Activated B cell treated with CpG ODN at 0.5 μM for 24 hours (primary cell): ENCODE data around the gene ZFP1. TPM values are rescaled to one million over a fixed set of nuclear protein-coding genes. Genes with fewer than 3 reads are reported as not detected.

ENCODE experiments used
- ATAC-seq: fragments of 200-7000 bp; cut with Tn5 transposase; one replicate; pipeline ENCODE4 v1.10.0; 2021; ENCODE audit warnings: low read depth, mild to moderate bottlenecking, moderate library complexity
- CTCF ChIA-PET: fragments of 350-600 bp; sonication (Branson Sonifier 250); formaldehyde crosslinking; loops from one replicate; lab custom pipeline; 2021; ENCODE audit warnings: antibody characterized with exemption; lab: Charles Lee
- POLR2A ChIA-PET: fragments of 350-600 bp; sonication (Branson Sonifier 250); formaldehyde crosslinking; loops from one replicate; lab custom pipeline; 2021; ENCODE audit warnings: antibody characterized with exemption; lab: Charles Lee
- DNase-seq: peaks from one replicate; pipeline ENCODE4 v3.0.0; 2022
- H3K27ac Mint-ChIP-seq: one replicate; pipeline ENCODE4 v1.8.0; 2020; ENCODE audit warnings: mixed read lengths
- H3K27me3 Mint-ChIP-seq: one replicate; pipeline ENCODE4 v1.8.0; 2021; ENCODE audit warnings: mixed read lengths
- H3K36me3 Mint-ChIP-seq: one replicate; pipeline ENCODE4 v1.8.0; 2021; ENCODE audit warnings: low read depth, mixed read lengths
- H3K4me1 Mint-ChIP-seq: one replicate; pipeline ENCODE4 v1.8.0; 2021; ENCODE audit warnings: mixed read lengths
- H3K4me3 Mint-ChIP-seq: one replicate; pipeline ENCODE4 v1.8.0; 2020; ENCODE audit warnings: mild to moderate bottlenecking, mixed read lengths
- H3K9me3 Mint-ChIP-seq: one replicate; pipeline ENCODE4 v1.8.0; 2020; ENCODE audit warnings: mixed read lengths
- intact Hi-C: fragments of 100-400 bp; cut with micrococcal nuclease; formaldehyde crosslinking; loops from one replicate; pipeline ENCODE4 v1.15.1; 2024
- total RNA-seq: library from RNA; stranded (reverse); gene quantifications from 2 replicates; pipeline ENCODE4 v1.2.3, GENCODE V29; 2022
- TF ChIP-seq, protein P1 (sequence below): fragments of 200-600 bp; IDR thresholded peaks from one replicate; pipeline ENCODE4 v1.8.0; 2022; ENCODE audit warnings: antibody characterized with exemption, mild to moderate bottlenecking

The ZFP1 gene
- total RNA-seq, 1 donor from 2014 or later = 15.4 TPM

DNA sequence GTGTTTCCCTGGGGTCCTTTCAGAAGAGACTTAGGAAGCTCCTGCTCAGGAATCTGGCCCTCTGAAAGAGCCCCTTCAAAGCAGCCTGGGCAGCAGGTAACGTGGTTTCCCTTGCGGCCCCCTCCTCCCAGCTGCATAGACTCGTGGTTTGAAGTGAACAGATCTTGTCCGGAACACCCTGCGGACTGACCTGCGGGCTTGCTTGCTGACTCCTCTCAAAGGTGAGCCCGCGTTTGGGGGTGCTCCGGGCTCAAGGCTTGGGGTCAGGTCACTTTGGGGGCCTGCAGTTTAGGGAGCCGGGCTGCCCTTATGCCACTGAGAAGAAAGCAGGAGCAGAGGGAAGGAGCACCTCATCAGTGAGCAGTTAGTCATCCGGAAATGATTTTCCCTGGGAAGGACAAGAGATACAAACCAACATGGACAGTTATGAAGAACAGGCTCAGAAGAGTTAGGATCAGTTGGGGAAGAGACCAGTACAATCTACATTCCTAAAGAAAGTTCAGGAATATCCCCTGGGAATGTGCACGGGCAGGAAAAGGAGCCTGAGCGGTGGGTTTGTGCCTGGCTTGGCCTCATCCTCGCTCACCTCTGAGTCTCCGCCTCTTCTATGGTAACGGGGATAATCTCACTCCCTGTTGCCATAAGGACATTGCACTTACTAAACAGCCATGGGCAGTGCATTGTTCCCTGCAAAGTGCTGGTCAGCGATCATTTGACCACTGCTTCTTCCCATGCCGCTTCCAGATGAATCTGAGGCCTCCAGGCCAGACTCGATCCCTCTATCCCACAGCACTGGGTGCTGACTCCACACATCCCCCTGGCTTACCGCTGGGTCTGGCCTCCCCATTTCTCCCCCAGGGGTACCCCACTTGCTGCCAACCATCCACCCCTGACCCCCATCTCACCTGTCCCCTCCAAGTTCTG is 41.7 kb upstream of the ZFP1 start:
- Mint-ChIP-seq H3K36me3 (no peaks in the 10 kb centered on the region), H3K4me1 (peaks cover 45% of the 10 kb centered on the region), H3K27ac (no peak overlapping the region), H3K27me3 (peaks cover 61% of the 10 kb centered on the region), H3K9me3 (peaks cover 2% of the 10 kb centered on the region), H3K4me3 (no peak overlapping the region)
- POLR2A ChIA-PET = interaction anchor here (0.6 kb wide), 1 partner anchor 53 kb away, joined by 6 read pairs; no protein-coding TSS in a partner anchor
- no peak for DNase-seq
- intact Hi-C loops = no loop called here
- TF ChIP-seq, protein P1, sequence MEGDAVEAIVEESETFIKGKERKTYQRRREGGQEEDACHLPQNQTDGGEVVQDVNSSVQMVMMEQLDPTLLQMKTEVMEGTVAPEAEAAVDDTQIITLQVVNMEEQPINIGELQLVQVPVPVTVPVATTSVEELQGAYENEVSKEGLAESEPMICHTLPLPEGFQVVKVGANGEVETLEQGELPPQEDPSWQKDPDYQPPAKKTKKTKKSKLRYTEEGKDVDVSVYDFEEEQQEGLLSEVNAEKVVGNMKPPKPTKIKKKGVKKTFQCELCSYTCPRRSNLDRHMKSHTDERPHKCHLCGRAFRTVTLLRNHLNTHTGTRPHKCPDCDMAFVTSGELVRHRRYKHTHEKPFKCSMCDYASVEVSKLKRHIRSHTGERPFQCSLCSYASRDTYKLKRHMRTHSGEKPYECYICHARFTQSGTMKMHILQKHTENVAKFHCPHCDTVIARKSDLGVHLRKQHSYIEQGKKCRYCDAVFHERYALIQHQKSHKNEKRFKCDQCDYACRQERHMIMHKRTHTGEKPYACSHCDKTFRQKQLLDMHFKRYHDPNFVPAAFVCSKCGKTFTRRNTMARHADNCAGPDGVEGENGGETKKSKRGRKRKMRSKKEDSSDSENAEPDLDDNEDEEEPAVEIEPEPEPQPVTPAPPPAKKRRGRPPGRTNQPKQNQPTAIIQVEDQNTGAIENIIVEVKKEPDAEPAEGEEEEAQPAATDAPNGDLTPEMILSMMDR = no peak
- ATAC-seq = no peak
- CTCF ChIA-PET = no interaction called here

GRCh38 chr16:75107505-75107904 is 40.8 kb upstream of the ZFP1 start:
- Mint-ChIP-seq H3K4me1 (peaks cover 47% of the 10 kb centered on the region), H3K27me3 (peaks cover 65% of the 10 kb centered on the region), H3K36me3 (no peaks in the 10 kb centered on the region), H3K9me3 (peaks cover 2% of the 10 kb centered on the region), H3K27ac (no peak overlapping the region), H3K4me3 (no peak overlapping the region)
- ChIA-PET POLR2A (interaction anchor here (0.6 kb wide), 1 partner anchor 35 kb away, joined by 4 read pairs; no protein-coding TSS in a partner anchor), CTCF (interaction anchor here (4.9 kb wide), 1 partner anchor 109 kb away, joined by 81 read pairs; the partner anchor contains the start of gene ZNRF1)
- ATAC-seq (no peak), DNase-seq (no peak)
- TF ChIP-seq, protein P1 = no peak
- intact Hi-C loops = no loop called here

DNA sequence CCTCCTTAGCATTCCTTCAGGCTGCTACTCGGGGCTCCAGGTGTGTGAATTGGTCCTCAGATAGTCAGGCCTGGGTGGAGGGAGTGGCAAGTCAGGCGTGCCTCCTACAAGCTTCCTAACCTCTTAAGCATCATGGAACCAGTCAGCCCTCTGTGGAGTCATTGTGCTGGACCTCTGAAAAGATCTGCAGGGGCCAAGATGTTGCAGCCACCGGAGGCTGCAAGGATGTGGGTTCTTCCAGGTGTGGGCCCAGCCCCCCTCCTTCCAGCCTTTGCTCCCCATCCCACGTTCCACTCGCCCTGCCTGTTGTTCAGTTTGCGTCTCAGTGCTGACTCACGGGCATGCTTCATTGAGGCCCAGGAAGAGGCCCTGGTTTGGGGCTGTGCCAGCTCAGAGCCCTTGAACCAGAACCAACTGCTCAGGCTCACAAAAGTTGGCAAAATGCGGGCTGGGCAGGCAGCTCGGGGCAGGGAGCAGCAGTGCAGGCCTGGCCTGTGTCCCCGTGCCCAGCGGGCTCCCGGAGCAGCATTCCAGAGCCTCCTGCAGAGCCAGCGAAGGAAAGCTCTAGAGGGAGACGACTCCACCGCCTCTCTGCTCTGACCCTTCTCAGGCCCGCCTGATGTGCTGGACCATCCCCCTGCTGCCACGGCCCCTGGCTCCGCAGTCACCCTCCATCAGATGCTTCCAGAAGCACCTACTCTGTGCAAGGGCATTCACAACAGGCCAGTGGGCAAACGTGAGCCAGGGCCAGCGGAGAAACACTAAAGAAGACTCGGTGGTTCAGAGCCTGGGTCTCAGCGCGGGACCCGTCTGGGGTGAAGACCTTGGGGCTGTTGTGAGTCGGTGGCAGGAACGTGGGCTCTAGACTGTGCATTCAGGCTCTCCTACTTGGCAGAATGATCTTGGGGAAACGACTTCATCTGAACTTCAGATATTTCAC is 39.3 kb upstream of the ZFP1 start:
- DNase-seq = peak; percentile 41
- CTCF ChIA-PET = interaction anchor here (0.9 to 4.9 kb wide), 4 partner anchors 9 to 124 kb away, joined by 3 to 81 read pairs (median 4); partner anchors contain the start of genes WDR59 and ZNRF1

DNA sequence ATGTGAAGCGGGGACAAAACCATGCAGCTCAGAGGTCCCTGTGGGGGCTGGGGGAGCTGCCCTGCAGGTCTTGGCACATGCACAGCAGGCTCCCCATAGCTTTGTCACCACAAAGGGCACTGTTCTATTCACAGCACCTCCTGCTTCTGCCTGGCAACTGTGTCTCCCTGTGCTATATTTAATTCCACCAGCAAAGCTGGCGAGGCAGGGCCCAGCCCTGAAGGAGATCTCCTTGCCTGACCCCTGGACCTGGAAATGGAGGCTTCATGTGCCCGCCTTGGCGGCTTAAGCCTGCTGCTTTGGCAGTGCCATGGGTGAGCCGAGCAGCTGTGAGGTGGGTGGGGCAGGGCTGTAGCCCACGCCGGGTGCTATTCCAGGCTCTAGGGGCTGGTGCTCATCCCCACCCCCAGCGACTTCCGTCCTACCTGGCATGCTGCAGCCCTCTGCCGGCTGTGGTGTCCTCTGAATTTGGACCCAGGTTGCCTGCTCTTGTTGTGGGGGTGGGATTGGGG is 38.5 kb upstream of the ZFP1 start:
- peaks cover 47% of the 10 kb centered on the region for H3K4me1 Mint-ChIP-seq
- CTCF ChIA-PET = interaction anchor here (0.8 to 4.9 kb wide), 6 partner anchors 10 to 125 kb away, joined by 3 to 81 read pairs (median 4); partner anchors contain the start of genes WDR59 and ZNRF1
- no peak for ATAC-seq
- peaks cover 58% of the 10 kb centered on the region for H3K27me3 Mint-ChIP-seq
- DNase-seq = no peak
- intact Hi-C loops = loop anchor here (1.0 to 5.0 kb wide), 3 partner anchors 39 to 227 kb away; partner anchors contain the start of gene ZFP1
- no peak overlapping the region for H3K4me3 Mint-ChIP-seq
- no peak overlapping the region for H3K27ac Mint-ChIP-seq
- POLR2A ChIA-PET = interaction anchor here (0.6 to 4.2 kb wide), 5 partner anchors 35 to 528 kb away, joined by 4 to 25 read pairs (median 7); partner anchors contain the start of genes WDR59 and ZNRF1
- no peaks in the 10 kb centered on the region for H3K36me3 Mint-ChIP-seq
- TF ChIP-seq, protein P1 = no peak
- H3K9me3 Mint-ChIP-seq = no peaks in the 10 kb centered on the region

More for the DNA sequence above, 39.3 kb upstream of the ZFP1 start:
- TF ChIP-seq, protein P1 = no peak
- POLR2A ChIA-PET = interaction anchor here (0.6 to 4.2 kb wide), 7 partner anchors 34 to 160 kb away, joined by 3 to 25 read pairs (median 4); partner anchors contain the start of genes WDR59 and ZNRF1
- intact Hi-C loops = loop anchor here (1.0 kb wide), 1 partner anchor 97 kb away; no protein-coding TSS in a partner anchor
- Mint-ChIP-seq H3K27me3 (peaks cover 65% of the 10 kb centered on the region), H3K9me3 (peaks cover 2% of the 10 kb centered on the region), H3K36me3 (no peaks in the 10 kb centered on the region), H3K4me3 (peak overlapping the region; percentile 47), H3K4me1 (peaks cover 47% of the 10 kb centered on the region), H3K27ac (no peak overlapping the region)
- peak; percentile 59 for ATAC-seq
